NCI-H187 (cell line): ENCODE measurements around the gene RERE.
"Not testable (repeated sequence)": the region's sequence is repeated elsewhere in the genome, so short reads cannot be mapped to it uniquely, and the experiment has no call there.

Experiments
- DNase-seq, 2 experiments: peaks; one replicate each; lab custom pipeline; 2025; lab: John Stamatoyannopoulos, UW

Gene RERE

GRCh38 chr1:8510041-8510823, 307.2 kb downstream of the RERE start:
- no peak for DNase-seq

GRCh38 chr1:8509579-8509978, 307.9 kb downstream of the RERE start:
- DNase-seq: no peak

- DNase-seq: no peak
These were observed 310.3 kb downstream of the RERE start for GRCh38 chr1:8506995-8507615.

GRCh38 chr1:8506456-8506855, 311.0 kb downstream of the RERE start:
- no peak for DNase-seq

- DNase-seq: no peak
These were observed 313.6 kb downstream of the RERE start for GRCh38 chr1:8503842-8504241.

GRCh38 chr1:8502949-8503348, 314.5 kb downstream of the RERE start:
- not testable (repeated sequence) for DNase-seq

GRCh38 chr1:8497210-8497819, 320.1 kb downstream of the RERE start:
- no peak for DNase-seq

- DNase-seq: no peak
These were observed 321.0 kb downstream of the RERE start for GRCh38 chr1:8496473-8496872.

- DNase-seq: no peak
These were observed 321.5 kb downstream of the RERE start for GRCh38 chr1:8495928-8496401.

- no peak for DNase-seq
These were observed 322.8 kb downstream of the RERE start for GRCh38 chr1:8494681-8495080.

GRCh38 chr1:8493916-8494540, 323.4 kb downstream of the RERE start:
- no peak for DNase-seq

- DNase-seq: no peak
These were observed 330.2 kb downstream of the RERE start for GRCh38 chr1:8487249-8487648.

- no peak for DNase-seq
These were observed 331.4 kb downstream of the RERE start for GRCh38 chr1:8486047-8486446.

GRCh38 chr1:8483586-8483985, 333.9 kb downstream of the RERE start:
- DNase-seq: no peak

- DNase-seq: no peak
These were observed 334.5 kb downstream of the RERE start for GRCh38 chr1:8482979-8483381.

- DNase-seq: no peak
These were observed 335.6 kb downstream of the RERE start for GRCh38 chr1:8481650-8482380.

GRCh38 chr1:8478566-8478965, 338.9 kb downstream of the RERE start:
- DNase-seq: no peak

GRCh38 chr1:8477983-8478362, 339.5 kb downstream of the RERE start:
- DNase-seq: no peak

- no peak for DNase-seq
These were observed 340.1 kb downstream of the RERE start for GRCh38 chr1:8477166-8477982.

GRCh38 chr1:8476006-8476405, 341.4 kb downstream of the RERE start:
- no peak for DNase-seq

GRCh38 chr1:8474369-8474768, 343.1 kb downstream of the RERE start:
- DNase-seq: no peak
